ENCODE data around the gene RPS6KA1. TPM values are rescaled to one million over a fixed set of nuclear protein-coding genes. Genes with fewer than 3 reads are reported as not detected.
"Not testable (repeated sequence)": the region's sequence is repeated elsewhere in the genome, so short reads cannot be mapped to it uniquely, and the experiment has no call there.

Gene RPS6KA1
- 26.8 TPM for total RNA-seq

DNA sequence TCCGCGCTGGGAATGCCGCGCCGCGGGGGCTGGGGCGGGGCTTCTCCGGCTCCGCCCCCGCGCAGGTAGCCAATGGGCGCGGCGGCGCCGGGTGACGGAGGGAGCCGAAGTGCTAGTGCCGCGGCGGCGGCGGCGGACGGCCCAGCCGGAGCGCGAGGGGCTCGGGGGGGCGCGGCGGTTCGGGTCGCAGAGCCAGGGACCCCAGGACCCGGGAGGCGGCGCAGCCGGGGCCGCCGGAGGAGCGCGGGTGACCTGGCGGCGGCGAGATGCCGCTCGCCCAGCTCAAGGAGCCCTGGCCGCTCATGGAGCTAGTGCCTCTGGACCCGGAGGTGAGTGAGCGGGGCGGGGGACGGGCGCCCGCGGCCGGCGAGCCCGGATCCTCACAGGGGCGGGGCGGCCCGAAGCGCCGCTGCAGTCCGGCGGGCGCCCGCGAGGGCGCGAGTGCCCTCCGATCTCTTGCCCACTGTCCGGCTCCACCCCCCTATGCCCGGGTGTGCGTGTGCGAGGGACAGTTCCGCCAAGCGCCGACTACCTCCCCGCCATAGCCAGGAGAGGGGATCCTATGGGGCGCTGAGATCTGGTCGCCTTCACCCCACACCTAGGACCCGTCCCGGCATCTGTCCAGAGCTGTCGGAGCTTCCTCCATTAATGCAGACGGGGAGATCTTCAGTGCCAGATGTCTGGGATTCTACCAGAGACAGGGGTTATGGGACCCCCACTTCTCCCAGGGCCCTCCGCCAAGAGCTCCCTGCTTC lies at the start of gene RPS6KA1:
Gene RPS6KA1 (plus strand): TSS at position 107 of the 755 bp plus-strand sequence. CDS start 160 bp downstream, at position 267.
- intact Hi-C loops (cut with DNase I): no loop called here
- DNase-seq (ENCODE audit: low spot score): peak; percentile 69
- peak; percentile 70 for ATAC-seq

GRCh38 chr1:26482921-26483320 lies 46.6 kb upstream of the RPS6KA1 start:
- no peak for ATAC-seq
- intact Hi-C loops (cut with DNase I): no loop called here
- no peak for DNase-seq (ENCODE audit: low spot score)

GRCh38 chr1:26483980-26484379 lies 45.6 kb upstream of the RPS6KA1 start:
- no peak for DNase-seq (ENCODE audit: low spot score)
- ATAC-seq: no peak
- intact Hi-C loops (cut with DNase I): no loop called here

DNA sequence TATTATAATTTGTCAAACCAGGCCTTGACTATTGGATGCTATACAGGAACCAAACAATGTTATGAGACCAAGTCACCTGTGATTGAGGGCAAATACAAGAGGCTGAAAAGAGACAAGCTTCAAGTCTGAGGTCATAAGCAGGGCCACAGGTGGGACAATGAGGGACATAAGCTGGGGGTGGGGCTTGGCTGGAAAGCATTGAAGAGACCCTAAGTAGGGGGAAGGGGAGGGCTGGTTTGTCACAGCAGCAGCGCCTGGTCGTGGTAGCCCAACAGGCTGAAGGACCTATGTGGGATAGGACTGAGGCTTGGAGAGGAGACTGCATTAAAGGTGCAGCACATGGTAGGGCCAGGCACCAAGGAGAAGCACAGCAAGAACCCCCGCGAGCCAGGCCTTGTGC lies 39.4 kb upstream of the RPS6KA1 start:
- intact Hi-C loops (cut with DNase I): no loop called here
- DNase-seq (ENCODE audit: low spot score) (no peak), ATAC-seq (no peak)

GRCh38 chr1:26493267-26493666 lies 36.3 kb upstream of the RPS6KA1 start:
- ATAC-seq (no peak), DNase-seq (ENCODE audit: low spot score) (no peak)
- intact Hi-C loops (cut with DNase I): no loop called here

DNA sequence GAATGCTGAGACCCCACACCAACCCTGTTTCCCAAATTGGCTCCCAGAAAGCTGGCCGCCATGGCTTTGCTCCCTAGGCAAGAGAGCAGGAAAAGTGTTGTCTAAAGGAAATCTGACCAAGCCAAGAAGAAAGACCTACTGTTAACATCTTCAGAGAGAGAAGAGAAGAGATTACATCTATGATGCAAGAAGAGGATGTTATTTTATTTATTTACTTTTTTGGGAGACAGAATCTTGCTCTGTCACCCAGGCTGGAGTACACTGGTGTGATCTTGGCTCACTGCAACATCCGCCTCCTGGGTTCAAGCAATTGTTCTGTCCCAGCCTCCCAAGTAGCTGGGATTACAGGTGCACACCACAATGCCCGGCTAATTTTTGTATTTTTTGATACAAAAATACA lies 35.6 kb upstream of the RPS6KA1 start:
- DNase-seq (ENCODE audit: low spot score): no peak
- intact Hi-C loops (cut with DNase I): no loop called here
- no peak for ATAC-seq

GRCh38 chr1:26496861-26497260 lies 32.7 kb upstream of the RPS6KA1 start:
- DNase-seq (ENCODE audit: low spot score) (no peak), ATAC-seq (no peak)
- intact Hi-C loops (cut with DNase I): no loop called here

GRCh38 chr1:26498894-26499293 lies 30.7 kb upstream of the RPS6KA1 start:
- intact Hi-C loops (cut with DNase I): no loop called here
- no peak for ATAC-seq
- DNase-seq (ENCODE audit: low spot score): no peak

DNA sequence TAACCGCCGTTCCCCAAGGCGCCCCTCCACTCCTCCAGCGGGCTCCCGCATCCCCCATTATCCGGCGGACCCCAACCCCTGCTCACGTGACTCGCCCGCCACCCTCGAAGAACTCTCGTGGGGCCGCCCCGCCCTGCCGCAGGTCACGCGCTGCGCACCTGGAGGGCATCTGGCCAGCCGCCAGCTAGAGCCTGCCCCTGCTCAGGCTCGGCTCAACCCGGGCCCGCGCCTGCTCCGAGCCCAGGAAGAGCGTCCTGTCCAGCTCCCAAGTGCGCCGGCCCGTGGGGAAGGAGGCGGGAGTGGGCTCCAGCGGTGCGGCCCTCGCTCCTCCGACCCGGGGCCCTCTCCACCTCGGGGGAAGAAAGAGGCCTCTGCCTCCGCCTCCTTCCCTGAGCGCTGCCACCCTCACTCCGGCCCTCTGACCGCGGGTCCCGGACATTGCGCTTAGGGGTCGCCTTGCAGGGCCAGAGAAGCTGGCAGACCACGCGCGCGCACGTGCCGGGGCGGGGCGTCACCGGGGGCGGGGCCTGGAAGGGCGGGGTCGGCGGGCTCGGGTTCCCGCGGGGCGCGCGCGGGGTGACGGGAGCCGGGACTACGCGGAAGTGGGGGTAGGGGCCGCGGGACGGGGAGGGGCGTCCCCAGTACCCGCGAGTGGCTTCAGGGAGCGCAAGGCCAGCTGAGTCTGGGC lies 28.9 kb upstream of the RPS6KA1 start:
- ATAC-seq (peak; percentile 95), DNase-seq (ENCODE audit: low spot score) (peak; percentile 94)
- intact Hi-C loops (cut with DNase I): no loop called here

GRCh38 chr1:26510711-26511110 lies 18.9 kb upstream of the RPS6KA1 start:
- ATAC-seq; intact Hi-C loops (cut with DNase I); DNase-seq (ENCODE audit: low spot score): not testable (repeated sequence)

GRCh38 chr1:26515836-26516235 lies 13.7 kb upstream of the RPS6KA1 start:
- intact Hi-C loops (cut with DNase I); ATAC-seq; DNase-seq (ENCODE audit: low spot score): not testable (repeated sequence)

DNA sequence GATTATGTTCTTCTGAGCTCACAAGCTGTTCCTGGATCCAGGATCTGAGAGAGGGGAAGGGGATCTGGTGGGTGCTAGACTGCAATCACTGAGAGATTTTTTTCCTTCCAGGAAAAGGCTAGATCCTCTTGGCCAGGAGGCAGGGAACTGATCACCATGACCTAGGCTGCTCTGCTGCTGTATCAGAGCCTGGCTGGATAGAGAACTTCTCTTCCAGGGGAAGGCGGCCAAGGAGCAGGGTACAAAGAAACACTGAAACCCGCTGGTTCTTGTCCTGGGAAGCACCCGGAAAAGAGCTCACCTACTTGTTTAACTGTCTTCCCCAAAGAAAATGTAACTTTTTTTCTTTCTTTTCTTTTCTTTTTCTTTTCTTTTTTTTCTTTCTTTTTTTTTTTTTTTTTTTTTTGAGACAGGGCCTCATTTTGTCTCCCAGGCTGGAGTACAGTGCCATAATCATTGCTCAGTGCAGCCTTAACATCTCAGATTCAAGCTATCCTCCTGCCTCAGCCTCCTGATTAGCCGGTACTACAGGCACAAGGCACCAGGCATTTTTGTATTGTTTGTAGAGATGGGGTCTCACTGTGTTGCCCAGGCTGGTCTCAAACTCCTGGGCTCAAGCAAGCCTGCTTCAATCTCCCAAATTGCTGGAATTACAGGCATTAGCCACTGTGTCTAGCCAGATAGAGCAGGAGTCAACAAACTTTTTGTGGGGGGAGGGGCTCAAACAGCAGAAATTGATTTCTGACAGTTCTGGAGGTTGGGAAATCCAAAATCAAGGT lies 12.4 kb upstream of the RPS6KA1 start:
- intact Hi-C loops (cut with DNase I): no loop called here
- no peak for DNase-seq (ENCODE audit: low spot score)
- no peak for ATAC-seq

GRCh38 chr1:26517766-26518049 lies 11.9 kb upstream of the RPS6KA1 start:
- no peak for DNase-seq (ENCODE audit: low spot score)
- ATAC-seq: no peak
- intact Hi-C loops (cut with DNase I): no loop called here

- intact Hi-C loops (cut with DNase I): no loop called here
Measured at GRCh38 chr1:26518355-26518754, 11.2 kb upstream of the RPS6KA1 start.

GRCh38 chr1:26520339-26520738 lies 9.2 kb upstream of the RPS6KA1 start:
- no peak for DNase-seq (ENCODE audit: low spot score)
- intact Hi-C loops (cut with DNase I): no loop called here
- no peak for ATAC-seq

More at GRCh38 chr1:26518355-26518754, 11.2 kb upstream of the RPS6KA1 start:
- ATAC-seq: no peak
- DNase-seq (ENCODE audit: low spot score): no peak

DNA sequence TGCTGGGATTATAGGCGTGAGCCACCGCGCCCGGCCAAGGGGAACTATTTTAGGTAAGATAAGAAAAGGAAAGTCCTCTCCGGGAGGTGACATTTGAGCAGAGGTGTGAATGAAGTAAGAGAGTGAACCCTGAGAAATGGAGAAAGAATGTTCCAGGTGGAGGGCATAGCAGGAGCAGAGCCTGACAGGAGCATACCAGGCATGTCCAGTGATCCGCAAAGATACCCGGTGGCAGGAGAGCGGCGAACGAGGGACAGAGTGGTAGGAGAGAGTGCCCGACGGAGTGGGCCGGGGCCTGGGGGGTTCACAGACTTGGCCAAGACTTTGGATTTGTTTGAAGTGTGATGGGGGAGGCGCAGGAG lies 7.9 kb upstream of the RPS6KA1 start:
- ATAC-seq: no peak

DNA sequence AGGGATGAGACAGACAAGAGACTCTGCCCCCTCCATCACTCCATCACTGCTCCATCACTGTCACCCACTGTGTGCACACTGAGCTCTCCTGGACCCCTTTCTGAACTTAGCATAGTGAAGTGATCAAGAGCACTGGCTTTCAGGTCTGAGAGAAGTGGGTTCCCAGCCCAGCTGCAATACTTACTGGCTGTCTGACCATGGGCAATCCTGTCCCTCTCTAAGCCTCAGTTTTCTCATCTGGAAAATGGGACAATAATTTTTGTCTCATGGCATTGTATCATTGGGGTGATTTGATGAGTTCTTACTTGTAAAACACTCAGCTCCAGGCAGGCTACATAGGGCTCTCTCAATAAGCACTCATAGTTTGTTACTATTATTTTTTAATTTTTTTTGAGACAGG lies 7.5 kb upstream of the RPS6KA1 start:
- no peak for ATAC-seq
- DNase-seq (ENCODE audit: low spot score): no peak
- intact Hi-C loops (cut with DNase I): no loop called here

More for the DNA sequence above, 7.9 kb upstream of the RPS6KA1 start:
- intact Hi-C loops (cut with DNase I): no loop called here
- no peak for DNase-seq (ENCODE audit: low spot score)

DNA sequence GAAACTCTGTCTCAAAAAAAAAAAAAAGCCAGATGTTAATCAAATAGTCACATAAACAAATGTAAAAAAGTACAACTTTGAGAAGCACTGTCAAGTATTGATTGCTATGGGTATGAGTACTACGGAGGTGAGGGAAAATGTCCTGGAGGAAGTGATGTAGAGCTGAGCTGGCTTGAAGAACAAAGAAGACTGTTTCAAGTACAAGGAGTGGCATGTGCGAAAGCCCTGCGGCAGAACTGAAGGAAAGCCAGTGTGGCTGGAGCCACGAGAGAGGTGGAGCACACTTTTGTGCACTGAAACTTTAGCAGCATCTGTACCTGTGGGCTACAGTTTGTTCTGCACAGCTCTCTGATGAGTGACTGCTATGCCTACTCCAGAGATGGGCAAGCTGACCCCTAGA lies 5.4 kb upstream of the RPS6KA1 start:
- intact Hi-C loops (cut with DNase I): no loop called here
- ATAC-seq: no peak
- DNase-seq (ENCODE audit: low spot score): no peak

GRCh38 chr1:26526287-26526686 lies 3.3 kb upstream of the RPS6KA1 start:
- no peak for ATAC-seq
- DNase-seq (ENCODE audit: low spot score): no peak
- intact Hi-C loops (cut with DNase I): no loop called here

DNA sequence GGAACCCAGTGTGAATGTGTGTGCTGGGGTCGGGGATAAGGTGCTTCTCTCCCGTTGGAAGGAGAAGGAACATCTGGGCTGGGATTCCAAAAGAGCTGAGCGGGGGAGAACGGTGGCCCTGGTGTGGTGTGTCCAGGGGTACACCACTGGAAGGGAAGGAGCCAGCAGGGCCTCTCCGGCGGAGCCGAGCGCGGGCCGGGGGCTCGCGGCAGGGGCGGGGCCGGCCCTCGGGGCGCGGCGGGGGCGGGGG lies 231 bp upstream of the RPS6KA1 start:
- no peak for ATAC-seq
- no peak for DNase-seq (ENCODE audit: low spot score)
- intact Hi-C loops (cut with DNase I): no loop called here
